Stimulated activated CD8-positive, alpha-beta memory T cell treated with anti-CD3 and anti-CD28 coated beads, Interleukin-4, amount 100 ng/mL, for 1 hour (primary cell): Measurements from ENCODE around the gene RRBP1.
"Not testable (repeated sequence)": the region's sequence is repeated elsewhere in the genome, so short reads cannot be mapped to it uniquely, and the experiment has no call there.

Source experiments
- DNase-seq, 2 donors: peaks; one replicate each; pipeline ENCODE4 v3.0.0-alpha.2; 2020; ENCODE audit warnings: low read depth in 2 of 2, low spot score in 1 of 2

Gene RRBP1

DNA sequence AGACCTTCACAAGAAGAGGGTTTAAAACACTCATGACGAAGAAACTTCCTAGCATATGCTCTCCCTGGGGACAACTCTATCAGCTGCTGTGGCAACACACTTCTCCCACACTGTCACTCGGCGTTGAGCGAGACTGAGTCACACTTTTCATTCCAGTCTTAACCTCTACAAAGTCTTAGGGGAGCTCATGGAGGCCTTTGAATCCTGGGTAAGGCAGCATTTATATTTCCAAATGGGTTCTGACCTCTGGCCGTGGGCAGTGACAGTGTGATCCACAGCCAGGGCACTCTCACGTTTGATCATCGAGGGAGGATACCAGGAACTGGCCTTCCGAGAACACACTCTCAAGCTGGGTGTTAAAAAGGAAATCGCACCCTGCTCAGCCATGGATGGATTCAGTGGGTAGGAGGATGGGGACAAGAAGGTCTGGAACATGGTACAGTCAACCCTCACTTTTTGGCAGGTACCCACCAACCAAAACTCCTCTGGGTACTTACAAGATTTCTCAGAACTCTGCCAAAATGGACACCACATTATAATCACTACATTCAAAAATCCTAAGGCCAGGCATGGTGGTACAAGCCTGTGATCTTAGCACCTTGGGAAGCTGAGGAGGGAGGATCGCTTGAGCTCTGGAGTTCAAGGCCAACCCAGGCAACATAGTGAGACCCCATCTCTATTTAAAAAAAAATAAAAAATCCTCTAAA is 19.6 kb downstream of the RRBP1 start:
- DNase-seq, result no peak

DNA sequence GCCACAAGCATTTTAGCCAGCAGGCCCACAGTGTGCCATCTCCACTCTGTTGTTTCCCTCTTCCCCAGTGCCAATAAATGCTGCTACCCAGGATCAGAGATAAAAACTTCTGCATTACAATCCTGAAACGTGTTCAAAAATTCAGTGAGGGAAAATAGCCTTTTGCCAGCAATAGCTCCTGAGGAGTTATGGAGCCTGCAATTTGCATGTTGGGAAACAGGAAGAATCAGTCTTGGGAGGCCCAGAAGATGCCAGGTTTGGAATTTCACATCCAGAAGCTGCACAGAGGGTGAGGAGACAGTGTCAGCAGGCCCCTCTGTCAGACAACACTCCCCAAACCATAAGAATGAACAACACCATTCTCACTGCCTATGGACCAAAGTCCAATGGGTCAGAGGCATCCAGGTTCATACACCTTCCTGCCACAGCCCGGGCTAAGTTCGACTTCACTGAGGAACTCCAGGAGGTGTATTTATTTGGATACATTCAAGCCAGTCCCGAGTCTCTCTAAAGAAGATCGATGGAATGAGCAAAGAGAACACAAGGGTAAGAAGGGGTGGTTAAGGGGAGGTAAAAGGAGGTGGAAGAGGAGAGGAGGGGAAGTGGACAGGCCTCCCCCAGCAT is 20.8 kb downstream of the RRBP1 start:
- no peak for DNase-seq

DNA sequence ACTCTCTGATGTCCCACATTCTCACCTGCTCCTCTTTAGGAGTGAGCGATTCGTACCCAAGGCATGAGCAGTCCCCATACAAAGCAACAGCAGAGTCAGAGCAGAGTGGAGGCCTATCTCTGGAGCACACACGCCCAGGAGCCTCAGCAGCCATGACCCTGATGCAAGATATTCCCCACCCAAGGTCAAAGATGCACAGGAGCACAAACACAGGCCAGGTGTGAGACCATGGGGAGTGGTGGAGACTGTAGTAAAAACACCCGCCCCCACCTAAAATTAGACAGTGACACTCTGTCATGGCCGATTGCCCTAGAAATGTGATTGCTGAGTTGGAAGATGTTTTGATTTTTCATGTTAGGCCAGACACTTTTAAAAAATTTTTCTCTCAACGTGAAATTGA is 21.4 kb downstream of the RRBP1 start:
- DNase-seq, result no peak

DNA sequence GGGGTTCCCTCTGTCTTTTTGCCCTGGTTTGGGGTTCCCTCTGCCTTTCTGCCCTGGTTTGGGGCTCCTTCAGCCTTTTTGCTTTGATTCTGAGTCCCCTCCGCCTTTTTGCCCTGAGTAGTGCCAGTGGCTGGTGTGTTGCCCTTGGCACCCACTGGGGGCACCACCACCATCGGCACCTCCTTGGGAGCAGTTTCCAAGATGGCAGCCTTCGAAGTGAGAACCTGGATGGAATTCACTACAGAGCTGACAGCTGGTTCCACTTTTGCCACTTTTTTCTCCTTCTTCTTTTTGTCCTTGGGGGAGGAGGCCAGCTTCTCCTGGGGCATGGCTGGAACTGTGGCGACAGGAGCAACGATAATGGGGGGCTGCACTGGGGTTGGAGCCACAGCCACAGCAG is 22.2 kb downstream of the RRBP1 start:
- no peak for DNase-seq

DNA sequence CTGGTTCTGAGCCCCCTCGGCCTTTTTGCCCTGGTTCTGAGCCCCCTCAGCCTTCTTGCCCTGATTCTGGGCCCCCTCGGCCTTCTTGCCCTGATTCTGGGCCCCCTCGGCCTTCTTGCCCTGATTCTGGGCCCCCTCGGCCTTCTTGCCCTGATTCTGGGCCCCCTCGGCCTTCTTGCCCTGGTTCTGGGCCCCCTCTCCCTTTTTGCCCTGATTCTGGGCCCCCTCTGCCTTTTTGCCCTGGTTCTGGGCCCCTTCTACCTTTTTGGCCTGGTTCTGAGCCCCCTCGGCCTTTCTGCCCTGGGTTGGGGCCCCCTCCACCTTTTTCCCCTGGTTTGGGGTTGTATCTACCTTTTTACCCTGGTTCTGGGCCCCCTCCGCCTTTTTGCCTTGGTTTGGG is 22.7 kb downstream of the RRBP1 start:
- DNase-seq, result not testable (repeated sequence)

DNA sequence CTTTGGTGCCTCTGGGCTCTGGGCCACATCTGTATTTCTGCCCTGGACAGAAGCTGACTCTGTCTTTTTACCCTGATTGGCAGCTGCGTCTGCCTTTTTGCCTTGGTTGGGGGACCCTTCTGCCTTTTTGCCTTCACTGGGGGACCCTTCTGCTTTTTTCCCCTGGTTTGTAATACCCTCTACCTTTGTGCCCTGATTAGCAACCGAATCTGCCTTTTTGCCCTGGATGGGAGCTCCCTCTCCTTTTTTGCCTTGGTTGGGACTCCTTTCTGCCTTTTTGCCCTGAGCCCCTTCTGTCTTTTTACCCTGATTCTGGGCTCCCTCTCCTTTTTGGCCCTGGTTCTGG is 23.4 kb downstream of the RRBP1 start:
- DNase-seq, result no peak

DNA sequence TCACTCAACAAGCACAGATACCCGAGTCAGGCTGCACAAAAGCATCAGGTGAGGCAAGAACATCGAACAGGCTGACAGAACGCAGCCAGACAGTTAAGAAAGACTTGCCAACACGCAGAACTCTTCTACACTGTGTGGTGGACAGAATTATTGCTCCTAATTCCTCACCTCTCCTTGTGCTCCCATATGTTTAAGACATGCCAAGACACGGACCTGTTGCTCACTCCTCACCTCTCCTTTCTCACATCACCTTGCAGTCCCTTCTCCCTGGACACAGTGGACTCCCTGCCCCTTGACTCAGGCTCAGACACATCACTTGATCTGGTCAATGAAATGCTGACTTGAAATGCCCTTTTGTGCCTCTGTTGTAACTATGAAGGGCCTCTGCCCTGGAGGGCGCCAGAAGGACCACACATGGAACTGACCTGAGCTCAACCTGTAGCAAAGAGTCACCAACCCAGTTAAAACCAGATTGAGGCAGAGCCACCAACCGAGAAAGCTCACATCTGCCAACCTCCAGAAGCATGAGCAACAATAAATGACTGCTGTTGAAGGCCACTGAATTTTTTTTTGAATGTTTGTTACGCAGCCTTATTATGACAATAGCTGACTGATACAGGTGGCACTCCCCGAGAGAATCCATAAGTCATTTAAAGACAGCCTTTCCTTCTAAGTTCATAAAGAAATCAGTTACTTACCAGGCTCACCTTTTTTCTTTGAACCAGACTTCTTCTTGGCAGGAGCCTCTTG is 24.0 kb downstream of the RRBP1 start:
- no peak for DNase-seq

DNA sequence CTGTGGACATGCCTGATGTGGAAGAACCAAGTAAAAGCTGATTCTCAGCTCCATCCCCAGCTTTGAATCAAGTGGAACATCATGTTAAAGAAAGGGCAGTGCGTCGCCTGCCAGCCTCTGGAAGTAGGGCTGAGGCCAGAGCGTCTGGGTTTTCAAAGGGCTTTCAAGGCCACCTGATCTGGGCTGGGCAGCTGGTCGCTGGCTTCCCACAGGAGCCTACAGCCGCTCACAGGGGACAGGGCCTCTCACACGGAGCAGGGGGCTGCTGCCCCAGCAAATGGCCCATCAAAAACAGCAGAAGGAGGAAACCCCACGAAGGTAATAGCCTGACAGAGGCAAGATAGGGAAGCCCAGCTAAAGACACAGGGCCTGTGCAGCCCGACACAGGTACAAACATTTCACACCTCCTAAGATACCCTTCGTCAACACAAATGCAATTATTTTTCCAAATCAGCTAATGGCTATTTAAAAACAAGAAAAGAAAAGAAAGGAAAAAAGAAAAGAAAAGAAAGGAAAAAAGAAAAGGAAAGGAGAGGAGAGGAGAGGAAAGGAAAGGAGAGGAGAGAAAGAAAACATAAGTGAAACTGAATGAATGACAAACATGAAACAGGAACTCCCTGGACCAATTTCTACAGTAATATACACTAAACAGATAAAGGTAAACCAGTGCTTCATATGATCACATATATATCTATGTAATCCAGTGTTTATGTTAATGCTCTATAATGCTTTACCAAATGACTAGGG is 24.8 kb downstream of the RRBP1 start:
- DNase-seq, result no peak

DNA sequence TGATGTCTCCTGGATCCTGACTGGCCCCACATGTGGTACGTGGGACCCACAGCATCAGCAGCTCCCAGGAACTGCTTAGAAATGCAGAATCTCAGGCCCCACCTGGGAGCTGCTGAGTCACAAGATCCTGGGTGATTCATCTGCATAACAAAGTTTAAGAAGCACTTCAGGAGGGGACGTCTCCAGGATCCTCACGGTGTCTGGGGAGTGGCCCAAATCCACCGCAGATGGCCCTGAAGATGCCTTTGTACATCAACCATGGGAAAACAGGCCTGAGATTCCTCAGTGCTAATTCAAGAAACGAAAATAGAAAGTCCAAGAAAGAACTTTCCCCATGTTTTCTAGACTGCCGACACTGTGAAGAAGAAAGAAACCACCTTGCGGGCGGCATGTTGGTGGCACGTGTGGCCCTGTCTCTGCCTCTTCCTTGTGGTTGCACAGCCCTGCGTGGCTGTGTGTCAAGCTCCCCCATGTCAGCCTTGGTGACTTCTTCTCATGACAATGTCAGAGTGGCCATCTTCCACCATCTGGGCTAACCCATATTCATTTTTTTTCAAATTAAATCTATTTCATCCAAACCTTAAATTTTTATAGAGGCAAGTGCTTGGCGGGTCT is 26.1 kb downstream of the RRBP1 start:
- DNase-seq, result no peak

DNA sequence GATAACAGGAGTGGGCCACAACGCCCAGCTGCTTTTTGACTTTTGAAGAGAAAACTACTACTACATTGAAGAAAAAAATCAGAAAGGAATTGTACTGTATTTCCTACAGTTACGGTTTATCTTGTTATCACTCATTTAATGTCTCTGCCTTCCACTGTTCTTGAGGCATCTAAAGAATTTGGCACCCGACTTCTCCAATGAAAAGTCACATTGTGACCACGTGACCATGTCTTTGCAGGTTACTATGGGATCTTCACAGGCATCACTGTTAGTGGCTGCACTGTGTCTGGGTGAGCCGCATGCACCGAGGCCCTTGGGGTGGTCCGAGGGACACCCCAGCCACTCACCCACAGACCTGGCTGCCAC is 26.8 kb downstream of the RRBP1 start:
- no peak for DNase-seq

DNA sequence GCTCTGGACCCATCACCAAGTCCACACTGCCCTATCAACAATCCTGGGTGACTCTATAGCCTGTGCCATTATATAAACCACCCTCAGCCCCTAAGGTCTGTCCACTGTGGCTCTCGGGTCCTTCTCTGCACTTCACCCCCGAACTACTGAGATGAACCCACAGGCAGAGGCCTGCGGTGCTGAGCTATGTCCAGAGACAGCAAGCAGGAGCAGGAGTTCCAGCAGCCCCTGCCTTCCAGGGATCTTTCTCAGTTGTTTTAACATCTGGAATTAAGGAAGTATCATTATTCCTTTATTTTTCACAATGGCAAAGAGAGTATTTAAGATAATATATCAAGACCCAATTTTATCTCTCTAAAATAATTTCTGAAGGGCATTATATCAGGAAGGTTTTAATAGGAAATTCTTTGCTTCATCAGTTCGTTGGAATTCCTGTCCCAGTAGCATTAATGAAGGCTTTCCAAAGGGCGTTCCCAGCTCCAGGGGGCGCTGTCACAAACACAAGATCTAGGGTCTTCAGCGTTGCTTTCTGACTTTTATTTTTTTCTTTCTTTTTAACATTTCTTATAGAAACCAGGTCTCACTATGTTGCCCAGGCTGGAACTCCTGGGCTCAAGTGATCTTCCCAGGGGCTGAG is 27.3 kb downstream of the RRBP1 start:
- no peak for DNase-seq

DNA sequence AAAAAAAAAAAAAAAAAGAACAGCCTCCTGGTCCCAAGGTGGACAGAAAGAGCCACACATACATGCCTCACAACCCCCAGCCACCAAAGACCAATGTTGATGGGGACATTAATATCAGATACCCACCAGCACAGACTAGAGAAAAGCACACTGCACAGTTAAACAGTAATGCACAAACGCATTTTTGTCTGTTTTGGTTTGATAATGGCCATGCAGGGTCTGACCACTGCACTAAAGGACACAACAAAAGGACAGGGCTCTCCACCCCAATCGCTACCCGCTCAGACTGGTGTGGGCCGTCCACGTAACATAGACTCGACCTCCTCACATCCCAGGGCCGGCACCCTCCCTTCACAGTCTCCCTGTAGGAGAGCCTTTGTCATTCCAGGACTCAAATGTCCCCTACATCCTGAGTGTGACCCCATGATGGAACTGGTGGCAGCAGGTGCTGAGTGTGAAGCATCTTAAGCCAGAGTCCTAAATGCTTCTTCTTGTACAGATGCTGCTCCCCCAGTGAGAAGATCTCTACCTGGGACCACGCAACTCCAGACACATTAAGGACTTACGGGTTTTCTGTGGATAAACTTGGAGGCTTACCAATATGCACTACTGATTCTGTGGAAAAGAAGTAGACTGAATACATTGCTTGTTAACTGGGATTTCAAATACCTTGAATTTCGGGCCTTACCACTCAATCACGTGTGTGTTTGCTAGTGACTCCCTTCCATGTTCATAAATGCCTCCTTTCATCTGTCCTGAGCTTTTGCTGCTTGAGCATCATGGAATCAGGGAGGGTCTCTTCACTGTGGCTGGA is 28.0 kb downstream of the RRBP1 start:
- DNase-seq, result no peak

DNA sequence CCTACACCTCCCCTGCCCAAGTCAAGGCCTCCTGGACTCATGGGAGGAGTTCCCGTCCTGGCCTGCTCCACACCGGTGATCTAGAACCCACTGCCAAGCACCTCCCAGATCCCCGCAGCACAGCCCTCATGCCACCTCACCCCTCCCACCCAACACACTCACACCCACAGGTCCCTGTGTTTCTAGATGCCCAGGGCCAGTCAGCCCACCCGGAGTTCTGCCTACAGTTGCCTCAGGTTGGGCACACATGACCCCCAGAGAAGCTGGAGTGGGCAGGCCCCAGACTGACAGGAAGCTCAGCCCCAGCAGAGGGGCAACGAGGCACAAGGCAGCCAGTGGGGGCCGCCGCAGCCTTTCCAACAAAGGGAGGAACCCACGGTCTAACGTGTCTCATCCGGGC is 29.6 kb downstream of the RRBP1 start:
- no peak for DNase-seq

DNA sequence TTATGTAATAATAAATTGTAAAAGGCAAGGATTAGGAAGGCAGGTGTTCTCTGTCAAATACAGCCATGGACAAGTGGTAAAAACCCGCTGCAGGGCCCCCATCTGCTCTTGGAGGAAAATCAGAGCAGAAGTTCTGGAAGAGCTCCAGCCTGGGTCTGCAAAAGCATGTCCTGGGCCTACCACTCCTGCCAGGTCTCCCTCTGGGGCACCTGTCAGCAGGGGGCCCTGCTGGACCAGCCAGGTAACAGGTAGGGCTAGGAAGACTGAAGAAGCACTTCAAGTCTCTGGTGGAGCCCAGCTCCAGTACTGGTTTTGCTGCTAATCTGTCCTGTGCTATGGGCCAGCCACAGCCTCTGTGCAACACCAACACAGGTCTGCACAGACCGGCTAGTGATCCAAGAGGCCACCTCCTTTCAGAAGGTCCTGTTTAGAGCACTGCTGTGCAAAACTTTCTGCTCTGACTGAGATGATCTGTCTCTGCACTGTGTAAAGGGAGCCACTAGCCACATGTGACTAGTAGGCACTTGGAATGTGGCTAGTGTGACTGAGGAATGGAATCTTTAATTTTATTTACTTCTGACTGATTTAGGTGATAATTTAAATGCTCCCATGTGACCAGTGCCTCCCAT is 30.2 kb downstream of the RRBP1 start:
- DNase-seq, result no peak

DNA sequence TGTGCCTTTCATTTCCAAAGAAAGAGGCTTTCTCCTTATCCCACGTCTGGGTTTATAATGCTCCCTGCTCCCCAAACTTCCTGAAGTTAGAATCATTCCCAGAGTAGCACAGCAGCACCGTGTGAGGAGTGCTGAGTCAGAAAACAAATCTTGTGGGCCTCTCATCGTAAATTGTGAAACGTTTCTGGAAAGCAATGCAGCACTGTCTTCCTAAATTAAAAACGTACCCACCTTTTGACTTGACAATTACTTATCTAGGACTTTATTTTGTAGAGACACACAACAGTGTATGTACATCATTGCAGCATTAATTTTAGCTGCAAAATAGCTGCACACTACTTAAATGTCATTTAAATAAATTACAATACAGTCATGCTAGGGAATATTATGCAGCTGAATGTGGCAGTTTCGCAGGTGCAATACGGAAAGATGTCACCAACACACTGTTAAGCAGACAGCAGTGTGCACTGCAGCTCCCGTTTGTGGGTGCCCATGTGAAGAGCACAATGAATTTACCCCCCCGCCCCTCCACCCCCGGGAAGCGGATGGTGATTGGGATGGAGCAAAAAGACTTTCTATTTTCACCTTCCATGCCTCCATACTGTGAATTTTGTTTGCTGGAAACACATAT is 30.8 kb downstream of the RRBP1 start:
- DNase-seq, result no peak

DNA sequence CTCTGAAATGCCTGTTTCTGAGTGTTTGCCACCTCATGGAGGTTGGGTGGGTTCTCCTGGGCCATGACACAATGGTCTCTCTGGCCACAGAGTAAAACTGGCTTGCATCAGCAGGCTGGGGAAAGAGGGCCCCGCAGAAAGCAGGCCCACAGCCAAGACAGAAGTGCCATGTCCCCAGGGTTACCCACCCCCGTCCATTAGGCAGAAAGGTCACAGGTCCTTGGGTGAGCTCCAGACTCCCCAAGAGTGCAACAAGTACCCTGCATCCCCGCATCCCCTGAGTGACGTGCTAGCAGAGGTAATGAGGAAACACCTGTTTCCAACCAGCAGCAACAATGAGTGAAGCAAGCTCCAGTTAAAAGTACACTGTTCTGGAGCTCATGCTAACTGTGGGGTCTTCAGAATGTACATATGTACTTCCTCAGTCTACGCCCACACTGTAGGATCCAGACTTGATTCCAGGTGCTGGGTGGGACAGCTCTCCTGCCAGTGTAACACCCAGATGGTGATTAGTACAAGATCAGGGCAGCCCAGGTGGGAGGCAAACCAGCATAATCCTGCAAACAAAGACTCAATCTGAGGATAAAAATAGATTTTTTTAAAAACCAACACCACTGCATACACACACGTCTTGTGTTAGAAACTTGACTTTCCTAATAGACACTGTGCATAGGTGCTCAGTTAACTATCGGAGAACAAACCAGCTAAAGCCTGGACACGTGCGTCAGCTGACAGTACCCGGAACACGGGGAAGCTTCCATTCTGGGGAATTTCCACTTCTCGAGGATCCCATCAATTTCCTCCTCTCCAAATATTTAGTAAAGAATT is 31.5 kb downstream of the RRBP1 start:
- DNase-seq, result no peak

DNA sequence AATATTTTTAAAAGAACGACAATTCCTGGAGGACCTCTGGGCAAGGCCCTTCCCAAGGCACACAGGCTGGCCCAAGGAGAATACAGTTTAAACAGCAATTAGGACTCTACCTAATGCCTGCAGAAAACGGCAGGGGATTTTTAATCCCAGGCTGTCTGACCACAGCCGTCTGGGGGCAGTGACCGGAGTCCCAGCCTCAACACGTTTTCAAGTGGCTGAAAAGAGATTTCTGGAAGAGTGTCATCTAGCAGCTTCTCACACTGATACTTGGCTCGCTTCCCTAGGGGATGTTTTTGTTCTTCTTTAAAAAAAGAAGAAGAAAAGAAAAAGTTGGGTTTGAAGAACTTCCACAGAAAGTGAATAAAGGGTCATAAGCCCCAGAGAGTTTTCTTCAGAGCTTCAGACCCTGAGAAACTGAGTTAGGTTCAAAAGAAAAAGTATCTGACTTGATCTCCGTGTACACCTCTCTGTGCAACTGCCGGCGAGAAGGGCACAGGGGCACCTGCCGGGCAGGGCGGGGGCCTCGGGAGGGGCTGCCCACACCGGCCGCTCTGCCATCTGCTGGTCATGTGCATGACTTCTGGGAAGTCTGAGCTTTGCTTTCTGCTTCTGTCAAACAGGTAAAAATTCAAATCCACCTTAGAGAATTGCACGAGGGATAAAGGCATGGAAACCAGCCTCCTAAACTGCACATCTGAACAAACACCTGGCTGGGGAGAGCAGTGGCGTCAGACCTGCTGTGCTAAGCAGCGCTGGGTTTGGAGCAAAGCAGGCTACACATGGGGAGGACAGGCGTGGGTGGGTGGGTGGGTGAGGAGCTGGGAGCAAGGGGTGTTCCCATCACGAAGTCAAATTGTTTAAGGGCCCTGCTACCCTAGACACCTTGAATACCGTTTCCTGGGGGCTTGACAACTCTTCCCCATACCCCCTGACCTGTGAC is 33.0 kb downstream of the RRBP1 start:
- no peak for DNase-seq
